Measurements from ENCODE around the gene SLC1A1. TPM values are rescaled to one million over a fixed set of nuclear protein-coding genes. Genes with fewer than 3 reads are reported as not detected.

The SLC1A1 gene
- total RNA-seq, 1 experiment from 2014 or later: 0.05 TPM

DNA sequence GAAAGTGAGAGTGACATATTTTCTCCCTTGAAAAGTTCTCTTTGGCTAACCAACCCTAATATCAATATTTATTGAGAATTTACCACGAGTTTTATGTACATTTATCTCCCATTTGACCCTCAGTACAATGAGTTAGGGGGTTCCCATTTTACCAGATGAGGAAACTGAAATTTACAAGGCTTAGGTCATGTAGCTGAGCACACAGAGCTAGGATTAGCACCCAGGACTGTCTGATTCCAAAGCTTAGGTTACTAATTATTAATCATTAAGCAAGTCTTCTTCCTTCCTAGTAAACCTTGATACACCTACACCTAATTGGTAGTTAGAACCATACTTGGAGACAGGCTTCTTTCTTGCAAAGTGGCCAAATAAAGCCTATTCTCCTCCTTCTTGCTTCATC, 12.2 kb downstream of the SLC1A1 start:
- Histone ChIP-seq H3K27ac (ENCODE audit: low read length) (no peak overlapping the region), H3K27me3 (ENCODE audit: control insufficient read depth, insufficient read depth, low read length) (no peaks in the 10 kb centered on the region), H3K4me1 (ENCODE audit: control insufficient read depth, insufficient read depth, low read length) (no peaks in the 10 kb centered on the region), H3K36me3 (ENCODE audit: control insufficient read depth, insufficient read depth, low read length) (no peaks in the 10 kb centered on the region; the same call in 1 of the 2 replicates), H3K9me3 (ENCODE audit: control insufficient read depth, insufficient read depth, low read depth, low read length) (no peaks in the 10 kb centered on the region), H3K4me3 (ENCODE audit: low read depth in 2 of 2, low read length in 2 of 2) (no peak overlapping the region)
- BruUV-seq (replicated peaks): no TSS peak
- TF ChIP-seq SIN3A (IDR thresholded peaks at IDR 0.05; ENCODE audit: borderline replicate concordance, insufficient read depth, low read depth, low read length): no peak
- ATAC-seq (no peak), DNase-seq (ENCODE audit: low read depth, low spot score) (no peak)
- in situ Hi-C loops (cut with HindIII; ENCODE audit: low pct_unique_long_range_greater_than_20kb, low sequenced_read_pairs) (no loop called here), intact Hi-C loops (cut with micrococcal nuclease; ENCODE audit: unreplicated experiment) (no loop called here)
- POLR2A ChIA-PET: no interaction called here
- CTCF ChIA-PET: no interaction called here

DNA sequence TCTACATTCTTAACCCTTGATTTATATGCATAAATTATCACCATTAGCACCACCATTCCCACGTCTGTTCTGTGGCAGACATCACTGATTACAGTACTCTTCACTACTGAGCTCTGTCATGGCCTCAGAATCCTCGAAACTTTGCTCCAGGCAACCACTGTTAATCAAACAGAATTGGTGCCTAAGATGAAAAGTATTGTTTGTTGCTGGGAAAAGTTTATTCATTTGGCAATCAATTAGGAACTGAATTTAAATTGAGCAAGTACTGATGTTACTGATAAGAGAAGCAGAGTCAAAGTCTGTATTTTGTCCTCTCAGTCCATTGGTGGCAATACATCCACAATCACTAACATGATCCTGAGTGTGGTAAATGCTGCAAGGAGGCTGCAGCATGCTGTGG, 12.8 kb downstream of the SLC1A1 start:
- no TSS peak for BruUV-seq (replicated peaks)
- in situ Hi-C loops (cut with HindIII; ENCODE audit: low pct_unique_long_range_greater_than_20kb, low sequenced_read_pairs) (no loop called here), intact Hi-C loops (cut with micrococcal nuclease; ENCODE audit: unreplicated experiment) (no loop called here)
- no peaks in the 10 kb centered on the region for H3K9me3 ChIP-seq (ENCODE audit: control insufficient read depth, insufficient read depth, low read depth, low read length)
- TF ChIP-seq, protein P1, sequence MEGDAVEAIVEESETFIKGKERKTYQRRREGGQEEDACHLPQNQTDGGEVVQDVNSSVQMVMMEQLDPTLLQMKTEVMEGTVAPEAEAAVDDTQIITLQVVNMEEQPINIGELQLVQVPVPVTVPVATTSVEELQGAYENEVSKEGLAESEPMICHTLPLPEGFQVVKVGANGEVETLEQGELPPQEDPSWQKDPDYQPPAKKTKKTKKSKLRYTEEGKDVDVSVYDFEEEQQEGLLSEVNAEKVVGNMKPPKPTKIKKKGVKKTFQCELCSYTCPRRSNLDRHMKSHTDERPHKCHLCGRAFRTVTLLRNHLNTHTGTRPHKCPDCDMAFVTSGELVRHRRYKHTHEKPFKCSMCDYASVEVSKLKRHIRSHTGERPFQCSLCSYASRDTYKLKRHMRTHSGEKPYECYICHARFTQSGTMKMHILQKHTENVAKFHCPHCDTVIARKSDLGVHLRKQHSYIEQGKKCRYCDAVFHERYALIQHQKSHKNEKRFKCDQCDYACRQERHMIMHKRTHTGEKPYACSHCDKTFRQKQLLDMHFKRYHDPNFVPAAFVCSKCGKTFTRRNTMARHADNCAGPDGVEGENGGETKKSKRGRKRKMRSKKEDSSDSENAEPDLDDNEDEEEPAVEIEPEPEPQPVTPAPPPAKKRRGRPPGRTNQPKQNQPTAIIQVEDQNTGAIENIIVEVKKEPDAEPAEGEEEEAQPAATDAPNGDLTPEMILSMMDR (IDR thresholded peaks at IDR 0.05): no peak
- TF ChIP-seq POLR2AphosphoS5 (IDR thresholded peaks at IDR 0.05; ENCODE audit: low read depth, low read length): no peak
- TF ChIP-seq SIN3A (IDR thresholded peaks at IDR 0.05; ENCODE audit: borderline replicate concordance, insufficient read depth, low read depth, low read length): no peak
- no peak for TF ChIP-seq TCF7L2 (IDR thresholded peaks at IDR 0.05; ENCODE audit: low read depth, low read length)
- TF ChIP-seq, protein P2, sequence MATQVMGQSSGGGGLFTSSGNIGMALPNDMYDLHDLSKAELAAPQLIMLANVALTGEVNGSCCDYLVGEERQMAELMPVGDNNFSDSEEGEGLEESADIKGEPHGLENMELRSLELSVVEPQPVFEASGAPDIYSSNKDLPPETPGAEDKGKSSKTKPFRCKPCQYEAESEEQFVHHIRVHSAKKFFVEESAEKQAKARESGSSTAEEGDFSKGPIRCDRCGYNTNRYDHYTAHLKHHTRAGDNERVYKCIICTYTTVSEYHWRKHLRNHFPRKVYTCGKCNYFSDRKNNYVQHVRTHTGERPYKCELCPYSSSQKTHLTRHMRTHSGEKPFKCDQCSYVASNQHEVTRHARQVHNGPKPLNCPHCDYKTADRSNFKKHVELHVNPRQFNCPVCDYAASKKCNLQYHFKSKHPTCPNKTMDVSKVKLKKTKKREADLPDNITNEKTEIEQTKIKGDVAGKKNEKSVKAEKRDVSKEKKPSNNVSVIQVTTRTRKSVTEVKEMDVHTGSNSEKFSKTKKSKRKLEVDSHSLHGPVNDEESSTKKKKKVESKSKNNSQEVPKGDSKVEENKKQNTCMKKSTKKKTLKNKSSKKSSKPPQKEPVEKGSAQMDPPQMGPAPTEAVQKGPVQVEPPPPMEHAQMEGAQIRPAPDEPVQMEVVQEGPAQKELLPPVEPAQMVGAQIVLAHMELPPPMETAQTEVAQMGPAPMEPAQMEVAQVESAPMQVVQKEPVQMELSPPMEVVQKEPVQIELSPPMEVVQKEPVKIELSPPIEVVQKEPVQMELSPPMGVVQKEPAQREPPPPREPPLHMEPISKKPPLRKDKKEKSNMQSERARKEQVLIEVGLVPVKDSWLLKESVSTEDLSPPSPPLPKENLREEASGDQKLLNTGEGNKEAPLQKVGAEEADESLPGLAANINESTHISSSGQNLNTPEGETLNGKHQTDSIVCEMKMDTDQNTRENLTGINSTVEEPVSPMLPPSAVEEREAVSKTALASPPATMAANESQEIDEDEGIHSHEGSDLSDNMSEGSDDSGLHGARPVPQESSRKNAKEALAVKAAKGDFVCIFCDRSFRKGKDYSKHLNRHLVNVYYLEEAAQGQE (IDR thresholded peaks at IDR 0.05; ENCODE audit: insufficient read depth in 1 of 2, low read depth in 2 of 2, low read length in 1 of 2): no peak
- POLR2A ChIA-PET: no interaction called here
- CTCF ChIA-PET: no interaction called here
- no peaks in the 10 kb centered on the region for H3K36me3 ChIP-seq (ENCODE audit: control insufficient read depth, insufficient read depth, low read length)
- no peaks in the 10 kb centered on the region for H3K4me1 ChIP-seq (ENCODE audit: control insufficient read depth, insufficient read depth, low read length)
- no peak overlapping the region for H3K27ac ChIP-seq (ENCODE audit: low read length)
- H3K27me3 ChIP-seq (ENCODE audit: control insufficient read depth, insufficient read depth, low read length): no peaks in the 10 kb centered on the region
- DNase-seq (ENCODE audit: low read depth, low spot score) (no peak), ATAC-seq (no peak)
- no peak overlapping the region for H3K4me3 ChIP-seq (ENCODE audit: low read depth in 2 of 2, low read length in 2 of 2)

DNA sequence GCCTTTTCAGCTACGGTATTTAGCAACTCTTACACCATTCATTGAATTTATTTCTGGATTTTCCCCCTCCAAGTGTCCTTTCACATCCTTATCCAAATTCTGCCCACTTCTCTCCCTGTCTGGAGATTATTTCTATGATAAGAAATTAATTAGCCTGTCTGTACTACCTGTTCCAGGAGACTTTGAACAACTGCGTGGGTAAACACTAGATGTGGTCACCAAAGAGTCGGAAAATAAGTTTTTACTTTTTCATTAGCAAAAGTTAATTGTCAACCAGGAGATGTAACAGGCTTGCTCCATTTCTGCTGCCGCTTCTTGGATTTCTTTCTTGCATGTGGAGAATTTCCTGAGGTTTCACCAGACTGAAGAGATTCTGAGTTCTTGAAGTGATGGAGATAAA, 14.0 kb downstream of the SLC1A1 start:
- POLR2A ChIA-PET: no interaction called here
- TF ChIP-seq, protein P1 (IDR thresholded peaks at IDR 0.05): no peak
- TF ChIP-seq TCF7L2 (IDR thresholded peaks at IDR 0.05; ENCODE audit: low read depth, low read length) (no peak), POLR2AphosphoS5 (IDR thresholded peaks at IDR 0.05; ENCODE audit: low read depth, low read length) (no peak), SIN3A (IDR thresholded peaks at IDR 0.05; ENCODE audit: borderline replicate concordance, insufficient read depth, low read depth, low read length) (no peak)
- TF ChIP-seq, protein P2 (IDR thresholded peaks at IDR 0.05; ENCODE audit: insufficient read depth in 1 of 2, low read depth in 2 of 2, low read length in 1 of 2): no peak

More for the DNA sequence above, 14.0 kb downstream of the SLC1A1 start:
- no peaks in the 10 kb centered on the region for H3K36me3 ChIP-seq (ENCODE audit: control insufficient read depth, insufficient read depth, low read length)
- H3K4me1 ChIP-seq (ENCODE audit: control insufficient read depth, insufficient read depth, low read length): no peaks in the 10 kb centered on the region
- in situ Hi-C loops (cut with HindIII; ENCODE audit: low pct_unique_long_range_greater_than_20kb, low sequenced_read_pairs) (no loop called here), intact Hi-C loops (cut with micrococcal nuclease; ENCODE audit: unreplicated experiment) (no loop called here)
- H3K4me3 ChIP-seq (ENCODE audit: low read depth in 2 of 2, low read length in 2 of 2): no peak overlapping the region
- ATAC-seq: no peak
- CTCF ChIA-PET: no interaction called here
- no peak overlapping the region for H3K27ac ChIP-seq (ENCODE audit: low read length)
- no peaks in the 10 kb centered on the region for H3K27me3 ChIP-seq (ENCODE audit: control insufficient read depth, insufficient read depth, low read length)
- BruUV-seq (replicated peaks): no TSS peak
- DNase-seq (ENCODE audit: low read depth, low spot score): no peak
- no peaks in the 10 kb centered on the region for H3K9me3 ChIP-seq (ENCODE audit: control insufficient read depth, insufficient read depth, low read depth, low read length)

All from Panc1 (cell line).